Ishikawa (cell line): Measurements from ENCODE around the gene CRYBG2.

Experiments
- CEBPB ChIP-seq: IDR thresholded peaks from 2 replicates; pipeline ENCODE4 v1.6.1; 2012
- CREB1 ChIP-seq: IDR thresholded peaks from 2 replicates; pipeline ENCODE4 v1.6.1; 2012; ENCODE audit warnings: low read depth
- EGR1 ChIP-seq: IDR thresholded peaks from 2 replicates; pipeline ENCODE4 v1.6.1; 2012
- EP300 ChIP-seq: IDR thresholded peaks from 2 replicates; pipeline ENCODE4 v1.6.1; 2012; ENCODE audit warnings: borderline replicate concordance
- FOXM1 ChIP-seq: IDR thresholded peaks from 2 replicates; pipeline ENCODE4 v1.6.1; 2012; ENCODE audit warnings: low read depth, borderline replicate concordance
- MAX ChIP-seq: IDR thresholded peaks from 2 replicates; pipeline ENCODE4 v1.6.1; 2012
- NFIC ChIP-seq: IDR thresholded peaks from 2 replicates; pipeline ENCODE4 v1.6.1; 2012
- RAD21 ChIP-seq: IDR thresholded peaks from 2 replicates; pipeline ENCODE4 v1.6.1; 2012; ENCODE audit warnings: low read depth
- REST ChIP-seq: IDR thresholded peaks from 2 replicates; pipeline ENCODE4 v1.6.1; 2012; ENCODE audit warnings: low read depth, mild to moderate bottlenecking
- TAF1 ChIP-seq: IDR thresholded peaks from 2 replicates; pipeline ENCODE4 v1.6.1; 2012; ENCODE audit warnings: low read depth, mild to moderate bottlenecking
- TCF12 ChIP-seq: IDR thresholded peaks from 2 replicates; pipeline ENCODE4 v1.6.1; 2012; ENCODE audit warnings: low read depth
- TEAD4 ChIP-seq: IDR thresholded peaks from 2 replicates; pipeline ENCODE4 v1.6.1; 2012
- USF1 ChIP-seq: IDR thresholded peaks from 2 replicates; pipeline ENCODE4 v1.6.1; 2012
- YY1 ChIP-seq: IDR thresholded peaks from 2 replicates; pipeline ENCODE4 v1.6.1; 2012; ENCODE audit warnings: low read depth
- ZBTB7A ChIP-seq: IDR thresholded peaks from 2 replicates; pipeline ENCODE4 v1.6.1; 2012; ENCODE audit warnings: low read depth

CRYBG2 gene

GRCh38 chr1:26317612-26318337 is 36.2 kb downstream of the CRYBG2 start, which contains the start of gene CD52:
Gene CD52, plus strand, starts transcription at chr1:26317958. Its CDS starts 60 bp downstream, at chr1:26318018.
- TF ChIP-seq CREB1 (no peak), YY1 (no peak)

GRCh38 chr1:26317146-26317545 is 36.8 kb downstream of the CRYBG2 start:
- no peak for TF ChIP-seq EP300
- TF ChIP-seq CREB1: no peak
- TF ChIP-seq RAD21: no peak
- TF ChIP-seq USF1: no peak
- no peak for TF ChIP-seq MAX
- TF ChIP-seq YY1: no peak
- no peak for TF ChIP-seq FOXM1
- TF ChIP-seq TAF1: no peak
- no peak for TF ChIP-seq EGR1
- TF ChIP-seq NFIC: no peak
- no peak for TF ChIP-seq CEBPB
- TF ChIP-seq TEAD4: no peak
- no peak for TF ChIP-seq TCF12
- no peak for TF ChIP-seq REST
- no peak for TF ChIP-seq ZBTB7A

- no peak for TF ChIP-seq TCF12
- TF ChIP-seq NFIC: no peak
- TF ChIP-seq EP300: no peak
- TF ChIP-seq TEAD4: no peak
- TF ChIP-seq USF1: no peak
- TF ChIP-seq RAD21: no peak
- no peak for TF ChIP-seq REST
- TF ChIP-seq TAF1: no peak
Measured at GRCh38 chr1:26315874-26316850, 37.8 kb downstream of the CRYBG2 start.

- no peak for TF ChIP-seq TEAD4
- no peak for TF ChIP-seq TCF12
- TF ChIP-seq EGR1: no peak
- no peak for TF ChIP-seq NFIC
- no peak for TF ChIP-seq CEBPB
- no peak for TF ChIP-seq RAD21
- no peak for TF ChIP-seq EP300
- TF ChIP-seq TAF1: no peak
- TF ChIP-seq MAX: no peak
- no peak for TF ChIP-seq USF1
- TF ChIP-seq ZBTB7A: no peak
- TF ChIP-seq YY1: no peak
- no peak for TF ChIP-seq CREB1
- no peak for TF ChIP-seq REST
- TF ChIP-seq FOXM1: no peak
Measured at GRCh38 chr1:26314501-26314900, 39.4 kb downstream of the CRYBG2 start.
